SK-N-SH treated with all-trans-retinoic acid at 6 μM for 48 hours (cell line): ENCODE measurements around the gene SCMH1.
"Not testable (repeated sequence)": the region's sequence is repeated elsewhere in the genome, so short reads cannot be mapped to it uniquely, and the experiment has no call there.

ENCODE experiments used
- ATAC-seq: fragments of 200-7000 bp; cut with Tn5 transposase; 3 replicates; pipeline ENCODE4 v1.9.1; 2020; ENCODE audit warnings: mild to moderate bottlenecking, moderate library complexity
- ARNTL ChIP-seq: fragments of 450-650 bp; formaldehyde crosslinking; IDR thresholded peaks from 2 replicates; pipeline ENCODE4 v1.5.0; 2020; ENCODE audit warnings: low read depth, mild to moderate bottlenecking, moderate library complexity, borderline replicate concordance
- BACH2 ChIP-seq: fragments of 250-450 bp; sonication (Bioruptor Pico); IDR thresholded peaks from 2 replicates; pipeline ENCODE4 v1.9.0; 2021; ENCODE audit warnings: mild to moderate bottlenecking, borderline replicate concordance
- ESRRG ChIP-seq: fragments of 250-450 bp; sonication (Bioruptor Pico); IDR thresholded peaks from 2 replicates; pipeline ENCODE4 v1.6.1; 2021; ENCODE audit warnings: mild to moderate bottlenecking
- GLIS3 ChIP-seq: fragments of 250-450 bp; sonication (Bioruptor Pico); IDR thresholded peaks from 2 replicates; pipeline ENCODE4 v1.5.0; 2020; ENCODE audit warnings: mild to moderate bottlenecking, moderate library complexity
- ISL1 ChIP-seq: fragments of 250-450 bp; sonication (Bioruptor Pico); IDR thresholded peaks from 2 replicates; pipeline ENCODE4 v2.1.2; 2022; ENCODE audit warnings: mild to moderate bottlenecking, moderate library complexity
- OSR1 ChIP-seq: fragments of 250-450 bp; sonication (Bioruptor Pico); IDR thresholded peaks from 2 replicates; pipeline ENCODE4 v1.8.0; 2022; ENCODE audit warnings: moderate library complexity, mild to moderate bottlenecking, inconsistent platforms
- SNAI2 ChIP-seq: fragments of 250-450 bp; sonication (Bioruptor Pico); IDR thresholded peaks from 2 replicates; pipeline ENCODE4 v1.5.0; 2020; ENCODE audit warnings: mild to moderate bottlenecking, moderate library complexity
- TCF4 ChIP-seq: fragments of 250-450 bp; sonication (Bioruptor Pico); IDR thresholded peaks from 2 replicates; pipeline ENCODE4 v1.8.0; 2021; ENCODE audit warnings: mild to moderate bottlenecking, moderate library complexity, borderline replicate concordance
- TOX ChIP-seq: fragments of 250-450 bp; sonication (Bioruptor Pico); IDR thresholded peaks from 2 replicates; pipeline ENCODE4 v1.8.0; 2021; ENCODE audit warnings: mild to moderate bottlenecking, moderate library complexity, borderline replicate concordance
- ZFP3 ChIP-seq: fragments of 250-450 bp; sonication (Bioruptor Pico); IDR thresholded peaks from 2 replicates; pipeline ENCODE4 v1.5.0; 2020; ENCODE audit warnings: mild to moderate bottlenecking, moderate library complexity
- ZNF8 ChIP-seq: fragments of 450-650 bp; formaldehyde crosslinking; IDR thresholded peaks from 2 replicates; pipeline ENCODE4 v1.5.0; 2020; ENCODE audit warnings: mild to moderate bottlenecking, moderate library complexity
- TF ChIP-seq, protein P1 (sequence below): fragments of 250-450 bp; sonication (Bioruptor Pico); IDR thresholded peaks from 2 replicates; pipeline ENCODE4 v1.8.0; 2020; ENCODE audit warnings: mild to moderate bottlenecking, moderate library complexity, borderline replicate concordance
- TF ChIP-seq, protein P2 (sequence below): fragments of 250-450 bp; sonication (Bioruptor Pico); IDR thresholded peaks from 2 replicates; pipeline ENCODE4 v1.8.0; 2021; ENCODE audit warnings: low read depth, mild to moderate bottlenecking, moderate library complexity, borderline replicate concordance
- TF ChIP-seq, protein P3 (sequence below): fragments of 250-450 bp; sonication (Bioruptor Pico); IDR thresholded peaks from 2 replicates; pipeline ENCODE4 v1.5.1; 2020; ENCODE audit warnings: low read depth, mild to moderate bottlenecking, moderate library complexity
- TF ChIP-seq, protein P4 (sequence below): fragments of 250-450 bp; sonication (Bioruptor Pico); IDR thresholded peaks from 2 replicates; pipeline ENCODE4 v1.5.0; 2020; ENCODE audit warnings: mild to moderate bottlenecking, moderate library complexity

Gene SCMH1

DNA sequence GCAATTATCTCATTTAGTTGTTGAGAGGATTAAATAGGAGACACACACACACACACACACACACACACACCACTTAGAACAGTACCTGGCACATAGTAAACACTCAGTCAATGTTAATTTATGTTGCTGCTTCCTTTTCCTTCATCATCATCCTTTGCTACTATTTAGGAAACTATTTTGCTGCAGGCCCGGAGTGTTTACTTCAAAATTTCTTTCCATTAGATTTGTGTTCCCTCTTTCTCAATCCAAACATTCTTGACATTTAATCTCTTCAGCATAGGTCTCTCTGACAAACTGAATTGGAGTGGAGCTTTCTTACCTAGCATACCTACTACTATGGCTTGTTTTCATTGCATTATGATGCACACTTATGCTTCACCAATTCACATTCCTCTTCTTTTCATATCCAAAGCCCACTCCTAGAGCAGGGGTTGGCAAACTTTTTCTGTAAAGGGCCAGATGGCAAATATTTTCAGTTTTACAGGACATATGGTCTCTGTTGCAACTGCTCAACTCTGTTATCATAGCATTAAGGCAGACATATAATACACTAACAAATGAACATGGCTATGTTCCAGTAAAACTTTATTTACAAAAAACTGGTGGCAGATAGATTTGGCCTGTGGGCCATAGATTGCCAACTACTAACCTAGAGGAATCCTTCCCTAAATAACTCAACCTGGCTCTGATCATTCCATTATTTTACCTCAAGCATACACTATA lies 49.5 kb downstream of the SCMH1 start (continued):
- TF ChIP-seq TOX, result no peak

DNA sequence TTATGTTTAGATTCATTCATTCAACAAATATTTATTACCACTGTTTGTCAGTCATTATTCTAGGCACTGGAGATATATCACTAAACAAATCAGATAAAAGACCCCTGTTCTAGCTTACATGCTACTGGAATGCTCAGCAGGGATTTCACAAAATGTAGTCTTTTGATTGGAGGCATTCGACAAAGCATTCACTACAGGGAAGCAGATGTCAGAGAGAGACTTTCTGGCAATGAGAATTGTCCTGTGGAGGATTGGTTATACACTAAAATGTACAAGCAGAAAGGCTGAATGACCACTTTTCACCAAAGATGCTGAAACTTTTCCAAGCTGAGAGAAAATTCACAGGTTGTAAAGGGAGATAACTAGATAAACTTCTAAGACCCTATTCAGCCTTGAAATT lies 57.7 kb downstream of the SCMH1 start:
- TF ChIP-seq ESRRG (CRISPR knock-in tag) (no peak), ARNTL (CRISPR knock-in tag) (no peak), BACH2 (no peak), TCF4 (CRISPR knock-in tag) (no peak)
- TF ChIP-seq, protein P1, sequence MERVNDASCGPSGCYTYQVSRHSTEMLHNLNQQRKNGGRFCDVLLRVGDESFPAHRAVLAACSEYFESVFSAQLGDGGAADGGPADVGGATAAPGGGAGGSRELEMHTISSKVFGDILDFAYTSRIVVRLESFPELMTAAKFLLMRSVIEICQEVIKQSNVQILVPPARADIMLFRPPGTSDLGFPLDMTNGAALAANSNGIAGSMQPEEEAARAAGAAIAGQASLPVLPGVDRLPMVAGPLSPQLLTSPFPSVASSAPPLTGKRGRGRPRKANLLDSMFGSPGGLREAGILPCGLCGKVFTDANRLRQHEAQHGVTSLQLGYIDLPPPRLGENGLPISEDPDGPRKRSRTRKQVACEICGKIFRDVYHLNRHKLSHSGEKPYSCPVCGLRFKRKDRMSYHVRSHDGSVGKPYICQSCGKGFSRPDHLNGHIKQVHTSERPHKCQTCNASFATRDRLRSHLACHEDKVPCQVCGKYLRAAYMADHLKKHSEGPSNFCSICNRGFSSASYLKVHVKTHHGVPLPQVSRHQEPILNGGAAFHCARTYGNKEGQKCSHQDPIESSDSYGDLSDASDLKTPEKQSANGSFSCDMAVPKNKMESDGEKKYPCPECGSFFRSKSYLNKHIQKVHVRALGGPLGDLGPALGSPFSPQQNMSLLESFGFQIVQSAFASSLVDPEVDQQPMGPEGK (CRISPR knock-in tag), result no peak
- TF ChIP-seq, protein P2, sequence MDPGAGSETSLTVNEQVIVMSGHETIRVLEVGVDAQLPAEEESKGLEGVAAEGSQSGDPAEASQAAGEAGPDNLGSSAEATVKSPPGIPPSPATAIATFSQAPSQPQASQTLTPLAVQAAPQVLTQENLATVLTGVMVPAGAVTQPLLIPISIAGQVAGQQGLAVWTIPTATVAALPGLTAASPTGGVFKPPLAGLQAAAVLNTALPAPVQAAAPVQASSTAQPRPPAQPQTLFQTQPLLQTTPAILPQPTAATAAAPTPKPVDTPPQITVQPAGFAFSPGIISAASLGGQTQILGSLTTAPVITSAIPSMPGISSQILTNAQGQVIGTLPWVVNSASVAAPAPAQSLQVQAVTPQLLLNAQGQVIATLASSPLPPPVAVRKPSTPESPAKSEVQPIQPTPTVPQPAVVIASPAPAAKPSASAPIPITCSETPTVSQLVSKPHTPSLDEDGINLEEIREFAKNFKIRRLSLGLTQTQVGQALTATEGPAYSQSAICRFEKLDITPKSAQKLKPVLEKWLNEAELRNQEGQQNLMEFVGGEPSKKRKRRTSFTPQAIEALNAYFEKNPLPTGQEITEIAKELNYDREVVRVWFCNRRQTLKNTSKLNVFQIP (CRISPR knock-in tag), result no peak
- TF ChIP-seq, protein P3, sequence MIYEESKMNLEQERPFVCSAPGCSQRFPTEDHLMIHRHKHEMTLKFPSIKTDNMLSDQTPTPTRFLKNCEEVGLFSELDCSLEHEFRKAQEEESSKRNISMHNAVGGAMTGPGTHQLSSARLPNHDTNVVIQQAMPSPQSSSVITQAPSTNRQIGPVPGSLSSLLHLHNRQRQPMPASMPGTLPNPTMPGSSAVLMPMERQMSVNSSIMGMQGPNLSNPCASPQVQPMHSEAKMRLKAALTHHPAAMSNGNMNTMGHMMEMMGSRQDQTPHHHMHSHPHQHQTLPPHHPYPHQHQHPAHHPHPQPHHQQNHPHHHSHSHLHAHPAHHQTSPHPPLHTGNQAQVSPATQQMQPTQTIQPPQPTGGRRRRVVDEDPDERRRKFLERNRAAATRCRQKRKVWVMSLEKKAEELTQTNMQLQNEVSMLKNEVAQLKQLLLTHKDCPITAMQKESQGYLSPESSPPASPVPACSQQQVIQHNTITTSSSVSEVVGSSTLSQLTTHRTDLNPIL (CRISPR knock-in tag), result no peak
- TF ChIP-seq, protein P4, sequence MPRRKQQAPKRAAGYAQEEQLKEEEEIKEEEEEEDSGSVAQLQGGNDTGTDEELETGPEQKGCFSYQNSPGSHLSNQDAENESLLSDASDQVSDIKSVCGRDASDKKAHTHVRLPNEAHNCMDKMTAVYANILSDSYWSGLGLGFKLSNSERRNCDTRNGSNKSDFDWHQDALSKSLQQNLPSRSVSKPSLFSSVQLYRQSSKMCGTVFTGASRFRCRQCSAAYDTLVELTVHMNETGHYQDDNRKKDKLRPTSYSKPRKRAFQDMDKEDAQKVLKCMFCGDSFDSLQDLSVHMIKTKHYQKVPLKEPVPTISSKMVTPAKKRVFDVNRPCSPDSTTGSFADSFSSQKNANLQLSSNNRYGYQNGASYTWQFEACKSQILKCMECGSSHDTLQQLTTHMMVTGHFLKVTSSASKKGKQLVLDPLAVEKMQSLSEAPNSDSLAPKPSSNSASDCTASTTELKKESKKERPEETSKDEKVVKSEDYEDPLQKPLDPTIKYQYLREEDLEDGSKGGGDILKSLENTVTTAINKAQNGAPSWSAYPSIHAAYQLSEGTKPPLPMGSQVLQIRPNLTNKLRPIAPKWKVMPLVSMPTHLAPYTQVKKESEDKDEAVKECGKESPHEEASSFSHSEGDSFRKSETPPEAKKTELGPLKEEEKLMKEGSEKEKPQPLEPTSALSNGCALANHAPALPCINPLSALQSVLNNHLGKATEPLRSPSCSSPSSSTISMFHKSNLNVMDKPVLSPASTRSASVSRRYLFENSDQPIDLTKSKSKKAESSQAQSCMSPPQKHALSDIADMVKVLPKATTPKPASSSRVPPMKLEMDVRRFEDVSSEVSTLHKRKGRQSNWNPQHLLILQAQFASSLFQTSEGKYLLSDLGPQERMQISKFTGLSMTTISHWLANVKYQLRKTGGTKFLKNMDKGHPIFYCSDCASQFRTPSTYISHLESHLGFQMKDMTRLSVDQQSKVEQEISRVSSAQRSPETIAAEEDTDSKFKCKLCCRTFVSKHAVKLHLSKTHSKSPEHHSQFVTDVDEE (CRISPR knock-in tag), result no peak

DNA sequence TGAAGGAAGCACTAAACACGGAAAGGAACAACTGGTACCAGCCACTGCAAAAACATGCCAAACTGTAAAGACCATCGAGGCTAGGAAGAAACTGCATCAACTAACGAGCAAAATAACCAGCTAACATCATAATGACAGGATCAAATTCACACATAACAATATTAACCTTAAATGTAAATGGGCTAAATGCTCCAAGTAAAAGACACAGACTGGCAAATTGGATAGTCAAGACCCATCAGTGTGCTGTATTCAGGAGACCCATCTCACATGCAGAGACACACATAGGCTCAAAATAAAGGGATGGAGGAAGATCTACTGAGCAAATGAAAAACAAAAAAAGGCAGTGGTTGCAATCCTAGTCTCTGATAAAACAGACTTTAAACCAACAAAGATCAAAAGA lies 63.9 kb downstream of the SCMH1 start:
- ATAC-seq, result not testable (repeated sequence)

More for the DNA sequence above, 57.7 kb downstream of the SCMH1 start:
- ATAC-seq, result no peak

DNA sequence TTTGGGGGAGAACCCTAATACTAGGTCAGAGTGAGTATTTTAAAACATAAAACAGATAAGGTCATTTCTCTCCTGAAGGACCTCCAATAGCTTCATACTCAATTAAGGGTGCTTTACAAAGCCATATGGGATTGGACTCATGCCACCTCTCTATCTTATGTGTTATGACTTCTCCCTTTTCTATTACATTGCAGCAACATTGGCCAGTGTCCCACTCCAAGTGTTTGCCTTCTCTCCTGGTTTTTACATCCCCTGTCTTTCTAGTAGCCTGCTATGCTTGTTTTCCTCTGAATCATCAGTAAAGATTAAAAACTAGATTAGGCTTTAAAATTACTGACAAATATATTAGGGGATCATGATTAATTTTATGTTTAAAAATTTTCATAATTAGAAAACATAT lies 66.6 kb downstream of the SCMH1 start:
- ATAC-seq, result no peak

DNA sequence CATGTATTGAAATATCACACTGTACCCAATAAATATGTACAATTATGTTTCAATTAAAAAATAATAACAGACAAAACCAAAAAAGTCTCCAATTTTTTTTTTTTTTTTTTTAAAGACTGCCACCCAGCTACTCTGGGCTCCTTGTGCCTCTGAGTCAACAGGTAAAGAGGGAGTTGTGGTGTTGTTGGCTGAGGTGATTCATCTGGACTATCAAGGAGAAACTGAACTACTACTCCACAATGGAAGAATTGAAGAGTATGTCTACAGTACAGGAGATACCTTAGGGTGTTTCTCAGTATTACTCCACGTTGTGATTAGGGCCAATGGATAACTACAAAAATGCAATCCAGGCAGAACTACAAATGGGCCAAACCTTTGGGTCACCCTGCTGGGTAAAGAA lies 67.9 kb downstream of the SCMH1 start:
- TF ChIP-seq OSR1 (no peak), GLIS3 (CRISPR knock-in tag) (no peak), ISL1 (no peak), ZNF8 (CRISPR knock-in tag) (no peak), ESRRG (CRISPR knock-in tag) (no peak)
- TF ChIP-seq, protein P2 (CRISPR knock-in tag), result no peak
- TF ChIP-seq, protein P4 (CRISPR knock-in tag), result no peak
- TF ChIP-seq, all 23 proteins: peak for 0
- ATAC-seq, result no peak

More for the DNA sequence above, 66.6 kb downstream of the SCMH1 start:
- TF ChIP-seq ISL1 (no peak), ZNF8 (CRISPR knock-in tag) (no peak), SNAI2 (CRISPR knock-in tag) (no peak), ZFP3 (CRISPR knock-in tag) (no peak), TCF4 (CRISPR knock-in tag) (no peak)
